ENCODE measurements around the gene RRBP1. TPM values are rescaled to one million over a fixed set of nuclear protein-coding genes. Genes with fewer than 3 reads are reported as not detected.

RRBP1 gene
- total and polyA plus RNA-seq, 2 donors from 2014 or later = 83.4 to 231 TPM

- no peak overlapping the region for H3K9ac ChIP-seq (ENCODE audit: low read length in 3 of 3)
- FAIRE-seq (no peak), DNase-seq (no peak)
- TF ChIP-seq, protein P1, sequence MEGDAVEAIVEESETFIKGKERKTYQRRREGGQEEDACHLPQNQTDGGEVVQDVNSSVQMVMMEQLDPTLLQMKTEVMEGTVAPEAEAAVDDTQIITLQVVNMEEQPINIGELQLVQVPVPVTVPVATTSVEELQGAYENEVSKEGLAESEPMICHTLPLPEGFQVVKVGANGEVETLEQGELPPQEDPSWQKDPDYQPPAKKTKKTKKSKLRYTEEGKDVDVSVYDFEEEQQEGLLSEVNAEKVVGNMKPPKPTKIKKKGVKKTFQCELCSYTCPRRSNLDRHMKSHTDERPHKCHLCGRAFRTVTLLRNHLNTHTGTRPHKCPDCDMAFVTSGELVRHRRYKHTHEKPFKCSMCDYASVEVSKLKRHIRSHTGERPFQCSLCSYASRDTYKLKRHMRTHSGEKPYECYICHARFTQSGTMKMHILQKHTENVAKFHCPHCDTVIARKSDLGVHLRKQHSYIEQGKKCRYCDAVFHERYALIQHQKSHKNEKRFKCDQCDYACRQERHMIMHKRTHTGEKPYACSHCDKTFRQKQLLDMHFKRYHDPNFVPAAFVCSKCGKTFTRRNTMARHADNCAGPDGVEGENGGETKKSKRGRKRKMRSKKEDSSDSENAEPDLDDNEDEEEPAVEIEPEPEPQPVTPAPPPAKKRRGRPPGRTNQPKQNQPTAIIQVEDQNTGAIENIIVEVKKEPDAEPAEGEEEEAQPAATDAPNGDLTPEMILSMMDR (IDR thresholded peaks at IDR 0.05; ENCODE audit: borderline replicate concordance, extremely low read depth, insufficient read depth) = no peak
- H3K9me3 ChIP-seq (ENCODE audit: control insufficient read depth in 2 of 3, insufficient read depth in 1 of 3, low read length in 3 of 3) = no peaks in the 10 kb centered on the region
- no peaks in the 10 kb centered on the region for H3K27me3 ChIP-seq (ENCODE audit: control insufficient read depth, insufficient read depth, low read length)
- no peaks in the 10 kb centered on the region for H3K36me3 ChIP-seq (ENCODE audit: control insufficient read depth in 2 of 3, insufficient read depth in 3 of 3, low read length in 3 of 3)
- no peak overlapping the region for H3K4me3 ChIP-seq (ENCODE audit: low read length in 3 of 3)
- intact Hi-C loops (cut with DNase I) = no loop called here
- H3K27ac ChIP-seq (ENCODE audit: low read depth in 2 of 2, low read length in 2 of 2) = no peak overlapping the region
- peaks cover 2 to 18% (median 8%) of the 10 kb centered on the region in 3 donors for H3K4me1 ChIP-seq (ENCODE audit: control insufficient read depth in 2 of 3, insufficient read depth in 2 of 3, low read depth in 1 of 3, low read length in 3 of 3)
Measured at GRCh38 chr20:17715075-17715474, 33.0 kb upstream of the RRBP1 start.

- intact Hi-C loops (cut with DNase I) = no loop called here
- DNase-seq (no peak), FAIRE-seq (no peak)
- H3K4me3 ChIP-seq (ENCODE audit: low read length in 3 of 3) = no peak overlapping the region
- H3K36me3 ChIP-seq (ENCODE audit: control insufficient read depth in 2 of 3, insufficient read depth in 3 of 3, low read length in 3 of 3) = no peaks in the 10 kb centered on the region
- no peaks in the 10 kb centered on the region for H3K27me3 ChIP-seq (ENCODE audit: control insufficient read depth, insufficient read depth, low read length)
- H3K4me1 ChIP-seq (ENCODE audit: control insufficient read depth in 2 of 3, insufficient read depth in 2 of 3, low read depth in 1 of 3, low read length in 3 of 3) = peaks cover 2 to 18% (median 13%) of the 10 kb centered on the region in 3 donors
- no peak overlapping the region for H3K27ac ChIP-seq (ENCODE audit: low read depth in 2 of 2, low read length in 2 of 2)
- no peaks in the 10 kb centered on the region for H3K9me3 ChIP-seq (ENCODE audit: control insufficient read depth in 2 of 3, insufficient read depth in 1 of 3, low read length in 3 of 3)
- H3K9ac ChIP-seq (ENCODE audit: low read length in 3 of 3) = no peak overlapping the region
- TF ChIP-seq, protein P1 (IDR thresholded peaks at IDR 0.05; ENCODE audit: borderline replicate concordance, extremely low read depth, insufficient read depth) = no peak
Measured at GRCh38 chr20:17714597-17714996, 32.6 kb upstream of the RRBP1 start.

- DNase-seq = no peak
- intact Hi-C loops (cut with DNase I) = no loop called here
- peaks cover 2 to 21% (median 17%) of the 10 kb centered on the region in 3 donors for H3K4me1 ChIP-seq (ENCODE audit: control insufficient read depth in 2 of 3, insufficient read depth in 2 of 3, low read depth in 1 of 3, low read length in 3 of 3)
- TF ChIP-seq, protein P1 (IDR thresholded peaks at IDR 0.05; ENCODE audit: borderline replicate concordance, extremely low read depth, insufficient read depth) = no peak
- H3K27me3 ChIP-seq (ENCODE audit: control insufficient read depth, insufficient read depth, low read length) = no peaks in the 10 kb centered on the region
- H3K4me3 ChIP-seq (ENCODE audit: low read length in 3 of 3) = no peak overlapping the region
- H3K9me3 ChIP-seq (ENCODE audit: control insufficient read depth in 2 of 3, insufficient read depth in 1 of 3, low read length in 3 of 3) = no peaks in the 10 kb centered on the region
- no peak overlapping the region for H3K9ac ChIP-seq (ENCODE audit: low read length in 3 of 3)
- no peak for FAIRE-seq
- H3K36me3 ChIP-seq (ENCODE audit: control insufficient read depth in 2 of 3, insufficient read depth in 3 of 3, low read length in 3 of 3) = no peaks in the 10 kb centered on the region
- H3K27ac ChIP-seq (ENCODE audit: low read depth in 2 of 2, low read length in 2 of 2) = no peak overlapping the region
Measured at GRCh38 chr20:17712708-17713107, 30.7 kb upstream of the RRBP1 start.

- no peak overlapping the region for H3K27ac ChIP-seq (ENCODE audit: low read depth in 2 of 2, low read length in 2 of 2)
- H3K27me3 ChIP-seq (ENCODE audit: control insufficient read depth, insufficient read depth, low read length) = no peaks in the 10 kb centered on the region
- TF ChIP-seq, protein P1 (IDR thresholded peaks at IDR 0.05; ENCODE audit: borderline replicate concordance, extremely low read depth, insufficient read depth) = no peak
- H3K4me1 ChIP-seq (ENCODE audit: control insufficient read depth in 2 of 3, insufficient read depth in 2 of 3, low read depth in 1 of 3, low read length in 3 of 3) = peaks cover 2 to 21% (median 17%) of the 10 kb centered on the region in 3 donors
- no peaks in the 10 kb centered on the region for H3K9me3 ChIP-seq (ENCODE audit: control insufficient read depth in 2 of 3, insufficient read depth in 1 of 3, low read length in 3 of 3)
- DNase-seq (no peak), FAIRE-seq (no peak)
- no peak overlapping the region for H3K9ac ChIP-seq (ENCODE audit: low read length in 3 of 3)
- intact Hi-C loops (cut with DNase I) = no loop called here
- H3K4me3 ChIP-seq (ENCODE audit: low read length in 3 of 3) = no peak overlapping the region
- no peaks in the 10 kb centered on the region for H3K36me3 ChIP-seq (ENCODE audit: control insufficient read depth in 2 of 3, insufficient read depth in 3 of 3, low read length in 3 of 3)
Measured at GRCh38 chr20:17712201-17712600, 30.2 kb upstream of the RRBP1 start.
